ENCODE measurements around the gene PHF13. TPM values are rescaled to one million over a fixed set of nuclear protein-coding genes. Genes with fewer than 3 reads are reported as not detected.
"Not testable (repeated sequence)": the region's sequence is repeated elsewhere in the genome, so short reads cannot be mapped to it uniquely, and the experiment has no call there.

PHF13 gene
- total RNA-seq, 1 donor from 2014 or later: 17.0 TPM

DNA sequence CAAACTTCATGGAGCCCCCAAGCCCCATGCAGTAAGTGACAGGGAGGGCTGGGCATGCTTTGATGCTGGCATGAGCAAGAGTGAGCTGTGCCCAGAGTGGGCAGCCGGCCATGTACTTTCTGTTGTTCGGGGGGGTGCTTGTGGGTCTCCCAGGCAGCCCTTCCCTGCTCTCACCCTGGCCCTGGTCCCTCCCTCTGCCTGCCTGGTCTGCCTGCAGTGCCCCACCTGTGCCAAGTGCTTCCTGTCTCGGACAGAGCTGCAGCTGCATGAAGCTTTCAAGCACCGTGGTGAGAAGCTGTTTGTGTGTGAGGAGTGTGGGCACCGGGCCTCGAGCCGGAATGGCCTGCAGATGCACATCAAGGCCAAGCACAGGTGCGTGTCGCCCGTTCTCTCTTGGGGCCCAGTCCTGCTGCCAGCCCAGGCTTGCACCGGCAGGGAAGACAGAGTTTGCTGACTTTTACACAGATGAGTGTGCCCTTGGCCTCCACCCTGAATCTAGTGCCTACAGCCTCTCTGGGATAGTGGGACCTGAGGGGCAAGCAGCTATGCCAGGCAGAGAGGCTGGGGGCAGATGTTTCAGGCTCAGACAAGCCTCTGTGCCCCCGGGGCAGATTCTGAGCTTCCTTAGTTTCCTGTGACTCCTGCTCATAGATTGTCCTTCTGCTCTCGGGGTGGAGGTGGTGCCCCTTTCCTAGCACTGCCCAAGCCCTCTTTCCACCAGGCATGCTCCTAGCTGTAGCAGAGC lies 26.1 kb upstream of the PHF13 start:
- DNase-seq: peak; percentile 53

DNA sequence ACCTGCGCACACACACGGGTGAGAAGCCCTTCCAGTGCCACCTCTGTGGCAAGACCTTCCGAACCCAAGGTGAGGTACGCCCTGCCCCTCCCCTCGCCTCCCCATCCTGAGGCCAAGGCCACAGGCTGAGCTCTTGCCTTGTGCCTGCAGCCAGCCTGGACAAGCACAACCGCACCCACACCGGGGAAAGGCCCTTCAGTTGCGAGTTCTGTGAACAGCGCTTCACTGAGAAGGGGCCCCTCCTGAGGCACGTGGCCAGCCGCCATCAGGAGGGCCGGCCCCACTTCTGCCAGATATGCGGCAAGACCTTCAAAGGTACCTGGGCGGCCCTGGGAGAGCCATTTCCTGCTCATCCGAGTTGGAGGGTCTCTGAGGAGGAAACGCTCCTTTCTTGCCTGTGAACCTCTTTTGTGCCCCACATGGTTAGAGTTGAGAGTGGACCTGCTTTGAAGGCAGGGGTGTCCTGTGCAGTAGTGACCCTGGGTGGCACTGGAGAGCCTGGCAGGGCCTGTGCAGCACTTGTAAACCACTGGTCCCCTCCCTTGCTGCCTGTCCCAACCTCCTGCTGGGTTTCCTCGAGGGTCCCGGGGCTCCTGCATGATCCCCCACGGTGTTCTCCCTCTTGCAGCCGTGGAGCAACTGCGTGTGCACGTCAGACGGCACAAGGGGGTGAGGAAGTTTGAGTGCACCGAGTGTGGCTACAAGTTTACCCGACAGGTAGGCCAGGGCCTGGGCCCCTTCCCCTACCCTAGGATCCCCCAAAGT lies 25.2 kb upstream of the PHF13 start:
- no peak for DNase-seq

DNA sequence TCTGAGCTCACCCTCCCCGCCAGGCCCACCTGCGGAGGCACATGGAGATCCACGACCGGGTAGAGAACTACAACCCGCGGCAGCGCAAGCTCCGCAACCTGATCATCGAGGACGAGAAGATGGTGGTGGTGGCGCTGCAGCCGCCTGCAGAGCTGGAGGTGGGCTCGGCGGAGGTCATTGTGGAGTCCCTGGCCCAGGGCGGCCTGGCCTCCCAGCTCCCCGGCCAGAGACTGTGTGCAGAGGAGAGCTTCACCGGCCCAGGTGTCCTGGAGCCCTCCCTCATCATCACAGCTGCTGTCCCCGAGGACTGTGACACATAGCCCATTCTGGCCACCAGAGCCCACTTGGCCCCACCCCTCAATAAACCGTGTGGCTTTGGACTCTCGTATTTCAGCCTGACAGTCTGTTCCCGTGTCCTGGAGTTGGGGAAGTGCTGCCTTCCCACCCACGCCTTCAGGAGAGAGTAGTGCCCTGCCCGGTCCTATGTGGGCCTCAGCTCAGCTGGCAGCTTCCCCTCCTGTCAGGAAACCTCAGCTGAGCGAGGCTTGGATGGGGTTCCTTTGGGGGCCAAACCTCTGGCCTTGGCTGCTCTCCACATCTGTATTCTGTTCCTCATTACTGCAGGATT lies 24.5 kb upstream of the PHF13 start:
- no peak for DNase-seq

- DNase-seq: no peak
These were observed 23.5 kb upstream of the PHF13 start for GRCh38 chr1:6590046-6590445.

DNA sequence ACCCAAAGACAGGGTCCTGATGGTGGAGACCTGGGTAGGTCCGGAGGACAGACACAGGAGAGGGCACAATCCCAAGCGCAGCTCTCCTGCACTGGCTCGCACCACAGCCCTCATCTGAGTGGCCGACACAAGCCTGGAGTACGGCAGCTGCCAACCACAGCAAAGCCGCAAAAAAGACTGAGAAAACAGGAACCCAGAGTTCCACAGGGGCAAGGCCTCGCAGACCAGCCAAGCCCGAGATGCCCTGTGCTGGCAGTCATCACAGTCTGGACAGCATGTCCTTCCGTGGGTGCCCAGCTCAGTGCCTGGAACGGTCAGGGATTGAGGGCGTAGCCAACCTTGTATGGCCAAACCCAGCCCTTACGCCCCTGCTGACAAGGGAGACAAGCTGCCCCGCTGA lies 22.3 kb upstream of the PHF13 start:
- no peak for DNase-seq

DNA sequence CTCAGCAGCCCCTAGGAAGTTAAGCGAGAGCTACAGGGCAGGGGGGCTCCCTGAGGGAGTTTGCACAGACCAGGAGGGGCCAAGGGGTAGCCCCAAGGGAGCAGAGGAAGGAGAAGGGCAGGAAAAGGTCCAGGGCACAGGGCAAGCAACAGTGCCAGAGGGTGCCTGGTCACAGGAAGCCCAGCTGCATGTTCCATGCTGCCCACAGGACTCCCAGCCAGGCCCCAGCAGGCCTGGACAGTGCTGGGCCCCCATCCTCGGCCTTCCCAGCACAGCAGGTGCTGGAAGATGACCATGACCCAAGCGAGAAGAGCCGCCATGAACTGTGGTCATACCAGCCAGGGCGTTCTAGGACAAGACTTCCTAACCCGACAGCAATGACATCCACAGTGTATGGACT lies 21.9 kb upstream of the PHF13 start:
- no peak for DNase-seq

DNA sequence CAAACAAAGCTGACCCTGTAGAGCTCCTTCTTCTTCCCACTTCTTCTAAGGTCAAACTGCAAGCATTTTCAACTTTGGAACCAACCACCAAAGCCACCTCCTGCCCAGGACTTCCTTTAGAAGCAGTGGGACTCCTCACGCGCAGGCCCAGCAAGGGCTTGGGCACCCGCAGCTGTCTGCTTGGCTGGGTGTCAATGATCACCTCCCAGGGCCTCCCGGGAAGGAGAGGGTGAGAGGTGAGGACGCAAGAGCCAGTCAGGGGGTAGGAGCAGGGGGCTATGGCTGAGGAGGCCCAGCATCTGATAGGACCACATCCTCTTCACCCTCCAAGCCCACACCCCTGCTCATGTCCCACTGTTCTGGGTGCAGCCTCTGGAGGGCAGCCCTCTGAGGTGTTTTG lies 21.1 kb upstream of the PHF13 start:
- DNase-seq: no peak

- DNase-seq: no peak
These were observed 20.5 kb upstream of the PHF13 start for GRCh38 chr1:6592865-6593593.

GRCh38 chr1:6593810-6594209 lies 19.7 kb upstream of the PHF13 start:
- no peak for DNase-seq

DNA sequence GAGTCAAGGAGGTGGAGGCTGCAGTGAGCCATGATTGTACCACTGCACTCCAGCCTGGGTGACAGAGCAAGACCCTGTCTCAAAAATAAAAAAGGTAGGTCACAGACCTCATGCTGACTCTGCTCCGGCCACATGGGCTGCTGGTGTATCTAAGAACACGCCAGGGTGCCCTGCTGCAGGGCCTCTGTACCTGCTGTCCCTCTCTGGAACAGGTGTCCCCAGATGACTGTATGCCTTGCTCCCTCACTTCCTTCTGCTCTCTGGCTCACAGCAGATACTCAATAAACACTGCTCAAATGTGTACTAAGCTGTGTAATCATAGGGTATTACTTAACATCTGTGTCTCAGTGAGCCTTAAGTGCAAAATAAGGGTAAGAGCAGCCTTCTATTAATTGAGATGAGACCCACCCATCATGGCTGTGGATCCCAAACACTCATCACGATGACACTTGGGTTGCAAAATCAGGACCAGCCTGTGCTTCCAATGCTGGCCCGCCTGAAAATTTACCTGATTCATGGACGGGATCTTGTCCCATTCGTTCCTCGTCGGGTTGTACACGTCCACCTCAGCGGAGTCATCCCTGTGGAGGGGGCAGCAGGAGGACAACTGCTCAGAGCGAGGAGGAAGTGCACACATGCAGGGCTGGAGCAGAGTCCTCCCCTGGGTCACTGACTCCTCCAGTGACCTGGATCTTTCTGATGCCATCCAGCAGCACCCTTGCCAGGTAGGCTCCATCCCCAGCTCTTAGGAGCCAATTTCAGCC lies 18.4 kb upstream of the PHF13 start:
- no peak for DNase-seq

- DNase-seq: no peak
These were observed 17.2 kb upstream of the PHF13 start for GRCh38 chr1:6596351-6596750.

GRCh38 chr1:6596886-6597776 lies 16.4 kb upstream of the PHF13 start:
- DNase-seq: no peak

DNA sequence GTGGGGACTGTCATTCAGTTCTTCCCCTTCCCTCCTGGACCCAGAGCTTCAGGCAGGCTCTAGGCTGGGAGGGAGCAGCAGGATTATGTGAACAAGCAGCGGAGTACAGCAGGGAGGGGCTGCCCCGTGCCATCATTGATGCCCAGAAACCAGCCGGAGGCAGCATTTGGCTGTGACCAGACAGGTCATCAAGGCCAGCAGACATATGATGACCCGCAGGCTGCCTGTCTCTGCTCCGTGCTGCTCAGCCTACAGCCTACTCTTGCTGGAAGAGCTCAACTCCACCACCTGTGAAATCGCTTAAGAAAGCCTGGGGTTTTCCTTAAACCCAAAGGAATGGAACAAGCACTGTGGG lies 15.8 kb upstream of the PHF13 start:
- no peak for DNase-seq

DNA sequence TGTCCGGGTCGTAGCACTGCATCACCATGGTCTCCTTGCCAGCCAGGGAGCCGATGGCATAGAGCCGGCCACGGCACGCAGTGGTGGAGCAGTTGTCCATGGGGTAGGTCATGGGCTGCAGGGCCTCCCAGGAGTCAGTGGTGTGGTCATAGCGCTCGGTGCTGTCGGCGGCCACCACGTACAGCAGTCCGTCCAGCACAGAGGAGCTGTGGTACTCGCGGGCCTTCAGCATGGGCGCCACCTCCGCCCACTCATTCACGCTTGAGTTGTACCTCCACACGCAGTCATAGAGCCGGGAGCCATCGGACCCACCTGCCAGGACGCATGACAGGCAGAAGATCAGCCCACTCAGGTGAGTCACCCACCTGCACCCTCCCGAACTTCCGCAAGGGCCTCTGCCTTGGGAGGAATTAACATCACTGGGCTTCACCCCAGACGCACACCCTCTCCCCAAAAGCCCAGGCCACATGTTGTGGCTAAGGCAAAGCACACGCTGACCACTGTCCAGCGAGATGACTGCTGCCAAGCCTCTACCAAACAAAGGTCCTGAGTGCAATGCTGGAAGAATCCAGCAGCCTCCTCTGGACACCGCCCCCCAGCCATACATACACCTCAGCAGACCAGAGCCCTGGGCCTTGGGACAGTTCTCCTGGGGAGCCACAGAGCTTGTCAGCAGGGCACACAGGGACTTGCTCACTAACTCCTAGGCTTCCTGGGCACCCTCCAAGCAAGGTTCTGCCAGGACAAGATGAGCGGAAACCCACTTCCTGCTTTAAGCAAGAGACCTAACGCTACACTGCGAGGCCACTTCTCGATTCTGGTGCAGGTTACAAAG lies 14.2 kb upstream of the PHF13 start:
- DNase-seq: peak; percentile 30

GRCh38 chr1:6599991-6600390 lies 13.5 kb upstream of the PHF13 start:
- not testable (repeated sequence) for DNase-seq

DNA sequence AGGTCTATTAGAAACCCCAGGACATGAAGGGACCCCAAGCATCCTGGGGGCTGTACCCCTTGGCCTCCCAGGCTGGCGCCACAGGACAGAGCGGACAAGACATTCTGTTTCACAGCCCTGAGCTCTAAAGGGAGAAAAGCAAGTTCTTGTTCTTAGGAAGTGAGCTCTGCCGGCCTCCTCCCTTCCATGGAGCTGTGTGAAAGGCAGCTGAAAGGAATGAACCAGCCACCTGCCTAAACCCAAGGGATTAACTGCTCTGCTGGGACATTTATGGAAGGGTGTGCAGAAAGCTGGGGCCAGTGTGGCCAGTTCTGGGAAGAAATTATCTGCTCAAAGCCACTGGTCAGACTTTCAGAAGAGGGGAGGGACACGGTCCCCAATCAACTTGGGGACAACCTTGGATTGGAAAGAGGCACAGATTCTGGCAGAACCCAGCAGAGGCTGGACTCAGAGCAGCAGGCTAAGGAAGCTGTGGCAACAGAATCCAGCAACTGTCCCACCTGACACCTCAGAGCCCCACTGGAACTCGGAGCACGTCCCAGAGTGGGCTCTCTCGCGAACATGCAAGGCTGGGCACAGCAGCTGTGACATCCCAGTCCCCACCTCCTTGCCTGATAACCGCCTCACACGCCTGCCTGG lies 13.0 kb upstream of the PHF13 start:
- no peak for DNase-seq

GRCh38 chr1:6601049-6601922 lies 12.2 kb upstream of the PHF13 start:
- peak; percentile 72 for DNase-seq

GRCh38 chr1:6601923-6602668 lies 11.4 kb upstream of the PHF13 start:
- peak; percentile 58 for DNase-seq
